Measurements from ENCODE around the gene APOBEC3G.

The APOBEC3G gene

DNA sequence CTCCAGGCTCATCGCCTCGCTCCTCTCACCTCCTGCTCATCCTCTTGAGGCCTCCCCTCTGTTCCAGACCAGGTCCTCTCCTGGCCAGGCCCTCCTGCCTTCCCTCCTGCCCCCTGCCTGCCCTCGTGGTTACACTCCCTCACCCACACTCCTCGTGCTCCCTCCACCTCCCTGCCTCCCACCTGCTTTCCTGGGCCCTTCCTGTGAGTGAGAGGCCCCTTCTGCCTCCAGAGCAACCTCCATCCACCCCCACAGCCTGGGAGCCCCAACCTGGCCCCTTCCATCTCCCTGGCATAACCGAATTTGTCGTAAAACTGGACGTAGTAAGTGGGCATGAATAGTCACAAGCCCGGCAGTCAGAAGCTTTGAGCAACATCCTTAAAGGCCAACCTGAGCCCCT lies 4.5 kb downstream of the APOBEC3G start:
- TF ChIP-seq, protein P1, sequence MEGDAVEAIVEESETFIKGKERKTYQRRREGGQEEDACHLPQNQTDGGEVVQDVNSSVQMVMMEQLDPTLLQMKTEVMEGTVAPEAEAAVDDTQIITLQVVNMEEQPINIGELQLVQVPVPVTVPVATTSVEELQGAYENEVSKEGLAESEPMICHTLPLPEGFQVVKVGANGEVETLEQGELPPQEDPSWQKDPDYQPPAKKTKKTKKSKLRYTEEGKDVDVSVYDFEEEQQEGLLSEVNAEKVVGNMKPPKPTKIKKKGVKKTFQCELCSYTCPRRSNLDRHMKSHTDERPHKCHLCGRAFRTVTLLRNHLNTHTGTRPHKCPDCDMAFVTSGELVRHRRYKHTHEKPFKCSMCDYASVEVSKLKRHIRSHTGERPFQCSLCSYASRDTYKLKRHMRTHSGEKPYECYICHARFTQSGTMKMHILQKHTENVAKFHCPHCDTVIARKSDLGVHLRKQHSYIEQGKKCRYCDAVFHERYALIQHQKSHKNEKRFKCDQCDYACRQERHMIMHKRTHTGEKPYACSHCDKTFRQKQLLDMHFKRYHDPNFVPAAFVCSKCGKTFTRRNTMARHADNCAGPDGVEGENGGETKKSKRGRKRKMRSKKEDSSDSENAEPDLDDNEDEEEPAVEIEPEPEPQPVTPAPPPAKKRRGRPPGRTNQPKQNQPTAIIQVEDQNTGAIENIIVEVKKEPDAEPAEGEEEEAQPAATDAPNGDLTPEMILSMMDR (IDR thresholded peaks at IDR 0.05; ENCODE audit: low read depth, low read length), result no peak
- DNase-seq (ENCODE audit: extremely low read depth, low read depth), result no peak

DNA sequence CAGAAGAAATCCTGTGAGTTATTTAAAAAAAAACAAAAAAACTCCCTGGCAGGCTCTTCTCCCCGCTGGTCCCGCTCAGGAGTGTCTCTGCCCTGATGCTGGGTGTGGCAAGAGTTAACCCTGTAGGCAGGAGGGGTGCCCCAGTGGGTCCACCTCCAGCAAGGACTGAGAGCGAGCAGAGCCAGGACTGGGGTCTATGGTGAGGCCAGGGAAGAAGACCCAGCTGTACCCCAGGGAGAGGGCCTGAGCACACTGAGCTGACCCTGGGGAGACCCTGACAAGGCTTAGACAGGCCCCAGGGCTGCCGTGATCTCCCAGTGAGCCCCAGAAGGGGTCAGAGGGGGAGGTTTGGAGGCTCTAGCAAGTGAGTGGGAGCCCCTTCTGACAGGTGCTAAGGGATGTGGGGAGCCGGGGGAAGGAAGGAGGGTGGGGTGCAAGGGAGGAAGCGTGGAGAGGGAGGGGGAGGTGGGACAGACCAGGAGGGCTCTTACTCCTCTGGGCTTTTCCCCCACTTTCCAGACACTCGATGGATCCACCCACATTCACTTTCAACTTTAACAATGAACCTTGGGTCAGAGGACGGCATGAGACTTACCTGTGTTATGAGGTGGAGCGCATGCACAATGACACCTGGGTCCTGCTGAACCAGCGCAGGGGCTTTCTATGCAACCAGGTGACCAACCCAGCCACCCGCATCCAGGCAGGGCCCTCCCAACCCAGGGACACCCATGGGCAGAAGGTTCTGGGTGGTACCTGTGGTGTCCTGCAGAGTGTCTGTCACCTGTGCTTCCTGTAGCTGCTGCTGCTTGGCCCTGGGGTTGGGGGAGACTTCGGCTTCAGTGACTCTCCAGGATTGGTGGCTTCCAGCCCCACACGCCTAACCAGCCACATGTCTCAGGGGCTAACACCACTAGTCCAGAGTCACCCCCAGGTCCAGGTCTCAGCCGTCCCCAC lies 6.4 kb downstream of the APOBEC3G start:
- DNase-seq (ENCODE audit: extremely low read depth, low read depth), result no peak
- TF ChIP-seq, protein P1 (IDR thresholded peaks at IDR 0.05; ENCODE audit: low read depth, low read length), result no peak

DNA sequence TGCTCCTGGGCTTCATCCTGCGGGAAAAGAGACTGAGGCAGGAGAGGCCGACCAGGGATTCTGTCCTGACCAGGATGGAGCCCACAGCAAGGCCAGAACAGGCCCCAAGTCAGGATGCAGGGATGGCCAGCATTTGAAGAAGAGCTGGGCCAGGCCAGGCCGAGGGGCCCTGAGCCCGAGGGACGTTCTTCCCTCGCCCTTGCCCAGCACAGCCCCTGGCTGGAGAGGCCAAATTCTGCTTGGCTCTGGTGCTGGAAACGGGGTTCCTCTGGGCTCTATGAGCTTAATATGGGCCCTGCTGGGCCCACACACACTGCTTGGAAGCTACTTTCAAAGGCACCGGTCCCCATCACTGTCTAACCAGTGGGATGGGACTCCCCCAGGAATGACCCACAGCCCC lies 7.6 kb downstream of the APOBEC3G start:
- no peak for DNase-seq (ENCODE audit: extremely low read depth, low read depth)

DNA sequence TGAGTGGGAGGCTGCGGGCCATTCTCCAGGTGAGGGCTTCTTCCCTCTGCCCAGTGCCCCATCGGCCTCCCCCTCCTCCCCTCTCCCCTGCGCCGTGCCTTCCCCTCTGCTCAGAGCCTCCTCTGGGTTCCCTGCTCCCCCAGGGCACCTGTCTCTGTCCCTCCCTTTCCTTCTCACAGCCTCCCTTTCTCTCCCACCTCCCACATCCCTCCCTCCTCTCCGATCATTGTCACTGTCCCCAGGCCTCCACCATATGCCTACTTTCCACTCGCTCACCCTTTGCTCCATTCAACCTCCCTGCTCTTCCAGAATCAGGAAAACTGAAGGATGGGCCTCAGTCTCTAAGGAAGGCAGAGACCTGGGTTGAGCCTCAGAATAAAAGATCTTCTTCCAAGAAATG lies 10.0 kb downstream of the APOBEC3G start:
- TF ChIP-seq, protein P1 (IDR thresholded peaks at IDR 0.05; ENCODE audit: low read depth, low read length), result no peak
- no peak for DNase-seq (ENCODE audit: extremely low read depth, low read depth)

More for the DNA sequence above, 7.6 kb downstream of the APOBEC3G start:
- TF ChIP-seq, protein P1 (IDR thresholded peaks at IDR 0.05; ENCODE audit: low read depth, low read length), result no peak

DNA sequence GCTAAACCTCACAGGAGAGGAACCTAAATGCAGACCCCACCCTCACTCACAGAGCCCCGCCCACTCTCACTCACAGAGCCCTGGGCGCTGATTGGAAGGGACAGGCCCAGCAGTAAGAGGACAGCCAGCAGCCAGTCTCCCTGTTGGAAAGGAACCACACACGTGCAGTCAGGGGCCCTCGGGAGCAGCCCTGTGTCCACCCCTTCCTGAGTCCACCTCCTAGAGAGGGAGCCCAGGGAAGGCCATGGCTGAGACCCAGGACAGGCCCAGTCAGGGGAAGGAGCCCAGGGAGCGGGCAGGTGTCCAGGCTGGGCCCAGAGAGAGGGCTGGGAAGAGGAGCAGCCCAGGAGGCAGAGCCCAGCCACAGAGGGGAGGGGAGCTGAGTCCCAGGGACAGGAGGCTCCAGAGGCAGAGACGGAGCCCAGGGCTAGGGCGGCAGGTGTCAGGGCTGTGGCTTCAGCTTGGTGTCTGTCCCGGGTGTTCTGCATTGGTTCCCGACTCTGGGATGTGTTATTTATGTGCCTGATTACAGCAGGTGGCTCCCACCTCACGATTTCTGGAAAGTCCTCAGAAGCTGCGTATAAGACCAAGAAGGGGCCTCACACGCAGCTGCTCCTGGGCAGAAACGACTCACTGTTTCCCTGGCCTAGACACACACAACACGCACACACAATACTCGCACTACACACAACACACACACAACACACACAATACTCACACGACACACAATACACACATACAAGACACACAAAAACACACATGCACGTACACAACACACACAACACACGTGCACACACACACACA lies 11.0 kb downstream of the APOBEC3G start:
- no peak for DNase-seq (ENCODE audit: extremely low read depth, low read depth)

DNA sequence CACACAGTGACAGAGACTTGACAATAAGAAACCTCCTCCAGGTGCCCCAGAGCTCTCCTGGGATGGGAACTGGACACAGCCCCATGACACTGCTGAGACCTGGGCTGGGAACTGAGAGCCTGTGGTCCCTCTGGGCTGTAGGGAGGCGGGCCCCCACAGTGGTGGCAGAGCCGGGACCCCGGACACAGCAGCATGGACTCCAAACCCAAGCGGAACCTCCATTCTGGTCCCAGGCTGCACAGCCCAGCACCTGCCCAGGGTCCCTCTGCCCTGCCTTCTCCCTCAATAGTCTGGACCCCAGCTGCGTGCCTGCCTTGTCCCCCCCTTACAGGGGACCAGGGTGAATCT lies 11.6 kb downstream of the APOBEC3G start:
- TF ChIP-seq, protein P1 (IDR thresholded peaks at IDR 0.05; ENCODE audit: low read depth, low read length), result no peak

More for the DNA sequence above, 11.0 kb downstream of the APOBEC3G start:
- TF ChIP-seq, protein P1 (IDR thresholded peaks at IDR 0.05; ENCODE audit: low read depth, low read length), result no peak

DNA sequence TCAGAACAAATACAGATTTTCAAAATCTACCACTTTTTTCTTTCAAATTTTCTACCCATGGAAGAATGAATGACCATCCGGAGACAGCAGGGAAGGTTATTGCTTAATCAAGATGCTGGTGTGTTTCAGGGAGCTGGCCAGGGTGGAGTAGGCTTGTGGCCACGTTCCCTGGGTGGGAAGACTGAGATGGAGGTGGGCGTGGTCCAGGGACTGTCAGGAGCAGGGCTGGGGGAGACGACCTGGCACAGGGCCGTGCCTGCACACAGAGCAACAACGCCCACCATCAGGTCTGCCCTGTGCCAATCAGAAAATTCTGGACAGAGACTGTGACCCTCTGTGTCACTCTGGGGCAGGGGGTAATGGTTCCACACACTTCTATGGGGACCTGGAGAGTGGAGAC lies 12.9 kb downstream of the APOBEC3G start:
- DNase-seq (ENCODE audit: extremely low read depth, low read depth), result no peak
- TF ChIP-seq, protein P1 (IDR thresholded peaks at IDR 0.05; ENCODE audit: low read depth, low read length), result no peak

More for the DNA sequence above, 11.6 kb downstream of the APOBEC3G start:
- DNase-seq (ENCODE audit: extremely low read depth, low read depth), result no peak

Data from AG09319 (cell line).